HCT116 (cell line): ENCODE data around the gene ABHD5.
"Not testable (repeated sequence)": the region's sequence is repeated elsewhere in the genome, so short reads cannot be mapped to it uniquely, and the experiment has no call there.

Experiments used
- EZH2 ChIP-seq: fragments of 200-600 bp; sonication (generic); IDR thresholded peaks from 2 replicates; pipeline ENCODE4 v1.6.1; 2017; ENCODE audit warnings: antibody characterized with exemption, mixed run types
- POLR2A ChIP-seq: IDR thresholded peaks from 2 replicates; pipeline ENCODE4 v1.7.0; 2011; ENCODE audit warnings: borderline replicate concordance; ENCODE audit not compliant: insufficient read depth, insufficient read length; ENCODE audit errors: extremely low read depth
- SIN3A ChIP-seq: IDR thresholded peaks from 2 replicates; pipeline ENCODE4 v1.6.1; 2012; ENCODE audit warnings: low read depth
- SP1 ChIP-seq: IDR thresholded peaks from 2 replicates; pipeline ENCODE4 v1.6.1; 2012; ENCODE audit warnings: low read depth
- ZFX ChIP-seq: fragments of 450-650 bp; IDR thresholded peaks from 2 replicates; pipeline ENCODE4 v1.6.1; 2017
- TF ChIP-seq, protein P1 (sequence below), 3 experiments: fragments of 200-600 bp in 1 of 3; sonication (generic) in 1 of 3; IDR thresholded peaks in 2 of 3; conservative IDR thresholded peaks in 1 of 3; 2 replicates each; pipeline ENCODE4 v1.5.1; 2012 to 2017; ENCODE audit warnings: low read depth in 2 of 3, low read length in 2 of 3, antibody characterized with exemption in 1 of 3, borderline replicate concordance in 1 of 3, control low read depth in 1 of 3, mild to moderate bottlenecking in 1 of 3, mixed read lengths in 1 of 3, mixed run types in 1 of 3, moderate library complexity in 1 of 3; ENCODE audit not compliant: insufficient read depth in 1 of 3
- TF ChIP-seq, protein P2 (sequence below): IDR thresholded peaks from 2 replicates; pipeline ENCODE4 v1.6.1; 2012

DNA sequence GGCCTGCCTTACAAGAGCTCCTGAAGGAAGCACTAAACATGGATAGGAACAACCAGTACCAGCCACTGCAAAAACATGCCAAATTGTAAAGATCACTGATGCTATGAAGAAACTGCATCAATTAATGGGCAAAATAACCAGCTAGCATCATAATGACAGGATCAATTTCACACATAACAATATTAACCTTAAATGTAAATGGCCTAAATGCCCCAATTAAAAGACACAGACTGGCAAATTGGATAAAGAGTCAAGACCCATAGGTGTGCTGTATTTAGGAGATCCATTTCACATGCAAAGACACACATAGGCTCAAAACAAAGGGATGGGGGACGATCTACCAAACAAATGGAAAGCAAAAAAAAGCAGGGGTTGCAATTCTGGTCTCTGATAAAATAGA is 29.4 kb upstream of the ABHD5 start:
- TF ChIP-seq, protein P1, sequence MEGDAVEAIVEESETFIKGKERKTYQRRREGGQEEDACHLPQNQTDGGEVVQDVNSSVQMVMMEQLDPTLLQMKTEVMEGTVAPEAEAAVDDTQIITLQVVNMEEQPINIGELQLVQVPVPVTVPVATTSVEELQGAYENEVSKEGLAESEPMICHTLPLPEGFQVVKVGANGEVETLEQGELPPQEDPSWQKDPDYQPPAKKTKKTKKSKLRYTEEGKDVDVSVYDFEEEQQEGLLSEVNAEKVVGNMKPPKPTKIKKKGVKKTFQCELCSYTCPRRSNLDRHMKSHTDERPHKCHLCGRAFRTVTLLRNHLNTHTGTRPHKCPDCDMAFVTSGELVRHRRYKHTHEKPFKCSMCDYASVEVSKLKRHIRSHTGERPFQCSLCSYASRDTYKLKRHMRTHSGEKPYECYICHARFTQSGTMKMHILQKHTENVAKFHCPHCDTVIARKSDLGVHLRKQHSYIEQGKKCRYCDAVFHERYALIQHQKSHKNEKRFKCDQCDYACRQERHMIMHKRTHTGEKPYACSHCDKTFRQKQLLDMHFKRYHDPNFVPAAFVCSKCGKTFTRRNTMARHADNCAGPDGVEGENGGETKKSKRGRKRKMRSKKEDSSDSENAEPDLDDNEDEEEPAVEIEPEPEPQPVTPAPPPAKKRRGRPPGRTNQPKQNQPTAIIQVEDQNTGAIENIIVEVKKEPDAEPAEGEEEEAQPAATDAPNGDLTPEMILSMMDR (IDR thresholded peaks at IDR 0.05 in 2 of 3, conservative IDR thresholded peaks at IDR 0.05 in 1 of 3; ENCODE audit: borderline replicate concordance in 1 of 3, insufficient read depth in 1 of 3, low read depth in 2 of 3, low read length in 2 of 3) = not testable (repeated sequence)
- not testable (repeated sequence) for TF ChIP-seq EZH2, POLR2A, SIN3A, ZFX, SP1
- TF ChIP-seq, protein P2, sequence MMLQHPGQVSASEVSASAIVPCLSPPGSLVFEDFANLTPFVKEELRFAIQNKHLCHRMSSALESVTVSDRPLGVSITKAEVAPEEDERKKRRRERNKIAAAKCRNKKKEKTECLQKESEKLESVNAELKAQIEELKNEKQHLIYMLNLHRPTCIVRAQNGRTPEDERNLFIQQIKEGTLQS = not testable (repeated sequence)
